SH-SY5Y (cell line): ENCODE data around the gene CCDC74A.

ENCODE experiments used
- GATA2 ChIP-seq: IDR thresholded peaks from 2 replicates; pipeline ENCODE4 v1.6.1; 2011; ENCODE audit warnings: mild to moderate bottlenecking, low read depth, low read length
- GATA3 ChIP-seq: IDR thresholded peaks from 2 replicates; pipeline ENCODE4 v1.6.1; 2011; ENCODE audit warnings: low read depth, mild to moderate bottlenecking, low read length, moderate library complexity

- TF ChIP-seq GATA3 (no peak), GATA2 (no peak)
Measured at GRCh38 chr2:131577812-131578211, 50.1 kb downstream of the CCDC74A start.
